Dendritic cell treated with granulocyte-macrophage colony-stimulating factor and Interleukin-4, amounts not matched to agents 40 ng/mL and 50 ng/mL, for 4 days (primary cell): ENCODE results near the gene FANCI.

Experiments used
- H3K27ac Mint-ChIP-seq: one replicate; pipeline ENCODE4 v1.8.0; 2022; ENCODE audit warnings: mild to moderate bottlenecking, mixed read lengths
- H3K27me3 Mint-ChIP-seq: one replicate; pipeline ENCODE4 v1.8.0; 2022; ENCODE audit warnings: mild to moderate bottlenecking, mixed read lengths
- H3K36me3 Mint-ChIP-seq: one replicate; pipeline ENCODE4 v1.8.0; 2022; ENCODE audit warnings: low read depth, mixed read lengths
- H3K4me1 Mint-ChIP-seq: one replicate; pipeline ENCODE4 v1.8.0; 2022; ENCODE audit warnings: low read depth, mixed read lengths
- H3K4me3 Mint-ChIP-seq: one replicate; pipeline ENCODE4 v1.8.0; 2022; ENCODE audit warnings: mild to moderate bottlenecking, moderate library complexity, mixed read lengths
- H3K9me3 Mint-ChIP-seq: one replicate; pipeline ENCODE4 v1.8.0; 2022; ENCODE audit warnings: mixed read lengths
- intact Hi-C: fragments of 100-400 bp; cut with micrococcal nuclease; formaldehyde crosslinking; loops from one replicate; pipeline ENCODE4 v1.15.0; 2022

FANCI gene

DNA sequence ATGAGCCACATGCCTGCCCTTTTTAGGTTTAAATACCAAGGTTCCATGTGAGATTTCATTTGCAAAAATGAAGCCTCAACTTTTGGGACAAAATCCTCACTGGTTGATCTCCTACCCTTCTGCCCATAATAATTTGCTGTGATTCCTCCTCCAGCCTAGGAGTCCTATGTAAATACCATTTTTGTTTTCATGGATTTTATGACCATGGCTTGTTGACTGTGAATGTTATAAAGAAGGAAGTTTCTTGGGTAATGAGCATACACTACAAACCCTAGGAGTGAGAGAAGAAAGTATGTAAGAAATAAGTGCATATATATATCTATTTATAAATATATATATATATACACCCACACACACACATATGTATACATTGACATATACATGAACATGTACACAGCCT is 35.5 kb upstream of the FANCI start:
- H3K4me3 Mint-ChIP-seq, result no peak overlapping the region

DNA sequence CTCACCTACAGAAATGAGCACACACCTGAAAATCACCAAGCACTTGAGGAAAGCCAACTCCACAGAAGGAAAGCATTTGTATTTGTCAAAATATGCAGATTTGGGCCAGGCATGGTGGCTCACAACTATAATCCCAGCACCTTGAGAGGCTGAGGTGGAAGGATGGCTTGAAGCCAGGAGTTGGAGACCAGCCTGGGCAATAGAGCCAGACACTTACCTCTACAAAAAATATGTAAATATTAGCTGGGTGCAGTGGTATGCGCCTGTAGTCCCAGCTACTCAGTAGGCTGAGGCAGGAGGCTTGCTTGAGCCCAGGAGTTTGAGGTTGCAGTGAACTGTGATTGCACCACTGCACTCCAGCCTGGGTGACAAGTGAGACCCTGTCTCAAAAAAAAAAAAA is 34.7 kb upstream of the FANCI start:
- Mint-ChIP-seq H3K27me3 (peaks cover 2% of the 10 kb centered on the region), H3K4me1 (peaks cover 6% of the 10 kb centered on the region), H3K4me3 (no peak overlapping the region), H3K27ac (no peak overlapping the region), H3K36me3 (no peaks in the 10 kb centered on the region), H3K9me3 (no peaks in the 10 kb centered on the region)
- intact Hi-C loops, result loop anchor here (5.0 kb wide), 2 partner anchors 93 to 148 kb away; no protein-coding TSS in a partner anchor

More for the DNA sequence above, 35.5 kb upstream of the FANCI start:
- Mint-ChIP-seq H3K4me1 (peaks cover 13% of the 10 kb centered on the region), H3K27ac (no peak overlapping the region), H3K9me3 (no peaks in the 10 kb centered on the region), H3K36me3 (no peaks in the 10 kb centered on the region), H3K27me3 (peaks cover 2% of the 10 kb centered on the region)
- intact Hi-C loops, result loop anchor here (5.0 kb wide), 2 partner anchors 94 to 149 kb away; no protein-coding TSS in a partner anchor

DNA sequence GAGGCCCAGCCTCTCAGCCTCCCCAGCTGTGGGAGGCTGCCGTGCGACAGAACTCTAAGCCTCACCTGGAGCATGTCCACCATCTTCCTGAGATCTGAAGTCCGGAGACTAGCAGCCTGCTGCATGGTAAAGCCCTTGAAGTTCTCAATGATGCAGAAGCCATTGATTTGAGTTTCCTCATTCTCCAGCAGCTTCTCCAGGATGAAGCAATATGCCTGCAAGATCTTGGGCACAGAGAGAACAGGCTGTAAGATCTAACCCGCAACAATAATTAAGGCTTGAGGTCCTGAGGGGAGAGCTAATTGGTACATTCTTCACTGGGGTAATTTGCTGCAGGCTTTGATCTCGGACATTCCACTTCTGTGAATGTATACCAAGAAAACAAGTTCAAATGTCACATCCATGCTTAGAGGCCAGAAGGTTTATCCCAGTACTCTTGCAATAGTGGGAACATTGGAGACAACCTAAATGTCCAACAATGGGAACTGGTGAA is 32.1 kb upstream of the FANCI start:
- no peaks in the 10 kb centered on the region for H3K36me3 Mint-ChIP-seq
- no peak overlapping the region for H3K4me3 Mint-ChIP-seq
- no peaks in the 10 kb centered on the region for H3K9me3 Mint-ChIP-seq
- H3K27ac Mint-ChIP-seq, result no peak overlapping the region
- H3K27me3 Mint-ChIP-seq, result peaks cover 2% of the 10 kb centered on the region
- peaks cover 5% of the 10 kb centered on the region for H3K4me1 Mint-ChIP-seq
- intact Hi-C loops, result no loop called here

DNA sequence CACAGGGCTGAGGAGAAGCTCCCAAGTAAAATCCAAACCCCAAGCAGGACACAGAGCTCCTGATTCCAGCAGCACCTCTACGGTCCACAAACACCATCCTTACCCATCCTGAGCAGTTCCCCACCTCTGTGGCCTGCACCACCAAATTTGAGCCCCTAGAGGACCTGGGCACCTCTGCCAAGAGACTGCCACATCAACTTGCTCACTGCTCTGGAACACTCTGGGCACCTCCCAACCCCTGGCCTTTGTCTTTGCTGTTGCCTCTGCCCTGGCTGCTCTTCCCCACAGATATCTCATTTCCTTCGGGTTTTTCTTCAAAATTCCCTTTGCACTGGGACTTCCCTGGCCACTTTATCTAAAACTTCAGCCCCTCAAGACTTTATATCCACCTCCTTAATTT is 28.2 kb upstream of the FANCI start:
- Mint-ChIP-seq H3K27ac (no peak overlapping the region), H3K36me3 (no peaks in the 10 kb centered on the region), H3K4me1 (no peaks in the 10 kb centered on the region), H3K4me3 (no peak overlapping the region), H3K9me3 (no peaks in the 10 kb centered on the region), H3K27me3 (no peaks in the 10 kb centered on the region)
- intact Hi-C loops, result no loop called here

DNA sequence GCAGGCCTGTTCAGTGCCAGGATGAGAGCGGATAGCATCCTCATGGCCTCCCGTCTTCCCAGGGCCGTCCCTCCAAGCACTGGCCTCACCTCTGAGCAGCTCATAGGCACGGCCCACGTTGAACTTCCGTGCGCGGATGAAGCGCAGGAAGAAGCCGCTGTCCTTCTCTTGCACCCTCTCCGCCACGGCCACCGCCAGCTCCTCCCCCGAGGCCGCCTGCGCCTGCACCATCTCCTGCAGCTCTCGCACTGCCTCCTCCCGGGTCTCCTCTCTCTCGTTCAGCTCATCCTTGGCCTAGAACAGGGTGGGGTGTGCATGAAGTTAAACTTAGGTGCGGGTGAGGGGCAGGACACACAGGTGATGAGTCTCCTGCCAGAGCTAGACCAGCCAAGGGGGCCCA is 26.7 kb upstream of the FANCI start:
- no peaks in the 10 kb centered on the region for H3K9me3 Mint-ChIP-seq
- H3K4me3 Mint-ChIP-seq, result no peak overlapping the region
- no peaks in the 10 kb centered on the region for H3K36me3 Mint-ChIP-seq
- H3K27me3 Mint-ChIP-seq, result no peaks in the 10 kb centered on the region
- no peaks in the 10 kb centered on the region for H3K4me1 Mint-ChIP-seq
- intact Hi-C loops, result no loop called here
- H3K27ac Mint-ChIP-seq, result no peak overlapping the region

DNA sequence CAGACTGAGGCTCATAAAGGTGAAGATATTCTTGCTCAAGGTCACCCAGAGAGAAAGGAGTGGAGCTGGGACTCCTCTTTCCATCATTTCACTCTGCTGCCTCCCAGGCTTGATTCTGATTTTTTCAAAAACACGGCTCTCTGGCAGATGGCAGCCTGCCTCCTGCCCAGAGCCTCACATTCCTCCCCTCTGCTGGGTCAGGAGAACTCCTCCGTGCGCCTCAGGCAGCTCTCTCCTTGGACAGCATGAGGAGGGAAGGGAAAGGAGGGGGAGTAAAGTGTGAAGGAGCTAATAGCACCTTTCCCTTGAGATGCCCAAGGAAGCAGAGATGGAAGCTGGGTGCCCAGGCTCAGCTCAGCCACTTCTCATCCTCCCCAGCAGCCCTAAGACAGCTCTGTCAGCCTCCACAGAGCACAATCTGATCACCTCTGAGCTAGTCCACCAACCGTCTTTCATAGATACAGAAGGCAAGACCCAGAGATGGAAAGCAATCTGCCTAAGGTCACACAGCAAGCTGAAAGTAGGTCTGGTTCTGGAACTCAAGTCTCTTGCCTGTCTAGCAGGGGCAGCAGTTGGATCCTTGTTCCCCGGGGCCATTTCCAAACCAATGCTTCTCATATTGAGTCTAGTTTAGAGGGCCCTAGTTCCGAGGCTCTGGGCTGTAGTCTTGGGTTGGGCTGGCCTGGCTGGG is 25.9 kb upstream of the FANCI start:
- no peaks in the 10 kb centered on the region for H3K36me3 Mint-ChIP-seq
- H3K4me3 Mint-ChIP-seq, result no peak overlapping the region
- intact Hi-C loops, result no loop called here
- no peaks in the 10 kb centered on the region for H3K4me1 Mint-ChIP-seq
- H3K9me3 Mint-ChIP-seq, result no peaks in the 10 kb centered on the region
- no peaks in the 10 kb centered on the region for H3K27me3 Mint-ChIP-seq
- no peak overlapping the region for H3K27ac Mint-ChIP-seq

DNA sequence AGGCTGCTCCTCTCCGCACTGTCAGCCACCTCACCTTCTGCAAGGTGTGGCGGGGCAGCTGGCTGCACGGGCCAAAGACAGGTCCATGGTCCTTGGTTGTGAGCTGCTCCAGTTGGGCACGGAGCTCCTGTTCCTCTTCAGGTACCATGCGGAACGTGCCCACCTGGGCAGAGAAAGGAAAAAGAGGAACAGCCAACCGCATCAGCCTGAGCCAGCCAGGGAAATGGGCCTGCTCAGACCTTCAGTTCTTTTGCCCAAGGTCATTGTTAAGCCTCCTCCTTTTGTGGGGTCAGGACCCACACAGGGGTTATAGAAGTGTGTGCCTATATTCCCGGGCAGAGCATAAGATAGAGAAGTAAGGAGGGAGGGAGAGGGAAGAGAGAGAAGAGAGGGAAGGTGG is 25.2 kb upstream of the FANCI start:
- H3K4me1 Mint-ChIP-seq, result no peaks in the 10 kb centered on the region
- intact Hi-C loops, result no loop called here
- H3K27ac Mint-ChIP-seq, result no peak overlapping the region

DNA sequence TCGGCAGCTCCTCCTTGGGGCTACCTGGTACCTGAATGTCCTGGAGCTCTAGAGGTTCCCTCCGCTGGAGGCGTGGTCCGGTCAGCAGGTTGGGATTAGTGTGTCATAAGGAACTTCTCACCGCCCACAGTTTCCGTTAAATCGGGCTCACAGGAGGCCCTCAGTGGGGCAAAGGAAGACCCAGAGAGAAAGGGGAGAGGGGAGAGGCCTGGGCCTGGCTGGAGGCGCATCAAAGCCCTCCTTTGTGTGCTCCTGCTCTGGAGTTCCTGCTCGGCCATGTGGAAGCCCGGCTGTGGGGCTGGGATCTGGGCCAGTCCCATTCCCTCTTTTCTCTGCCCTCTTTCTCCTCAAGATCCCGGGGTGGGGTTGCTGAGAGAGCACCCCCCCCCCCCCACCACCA is 22.2 kb upstream of the FANCI start, which contains the start of gene RLBP1:
RLBP1 (minus strand) TSS at position 37 of the 400 bp plus-strand sequence. CDS start 2,604 bp downstream, outside the sequence.
- H3K9me3 Mint-ChIP-seq, result no peaks in the 10 kb centered on the region
- intact Hi-C loops, result no loop called here
- H3K27ac Mint-ChIP-seq, result no peak within 1 kb of the TSS
- H3K4me3 Mint-ChIP-seq, result no peak within 1 kb of the TSS
- no peaks in the 10 kb centered on the region for H3K36me3 Mint-ChIP-seq
- H3K4me1 Mint-ChIP-seq, result no peaks in the 10 kb centered on the region
- no peaks in the 10 kb centered on the region for H3K27me3 Mint-ChIP-seq

More for the DNA sequence above, 25.2 kb upstream of the FANCI start:
- Mint-ChIP-seq H3K27me3 (no peaks in the 10 kb centered on the region), H3K9me3 (no peaks in the 10 kb centered on the region), H3K4me3 (no peak overlapping the region), H3K36me3 (no peaks in the 10 kb centered on the region)

DNA sequence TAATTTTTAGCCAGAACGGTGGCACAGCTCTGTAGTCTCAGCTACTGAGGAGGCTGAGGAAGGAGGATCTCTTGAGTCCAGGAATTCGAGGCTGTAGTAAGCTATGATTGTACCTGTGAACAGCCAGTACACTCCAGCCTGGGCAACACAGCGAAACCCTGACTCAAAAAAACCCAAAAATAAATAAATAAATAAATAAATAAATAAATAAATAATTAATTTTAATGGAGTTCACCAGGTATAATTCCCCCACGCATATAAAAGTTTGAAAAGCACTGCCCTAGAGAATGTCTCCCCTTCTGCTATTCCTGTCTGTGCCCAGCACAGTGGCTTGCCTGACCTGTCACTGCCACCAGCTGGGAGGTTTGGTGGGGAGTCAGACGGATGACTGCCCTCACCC is 18.2 kb upstream of the FANCI start:
- intact Hi-C loops, result no loop called here

DNA sequence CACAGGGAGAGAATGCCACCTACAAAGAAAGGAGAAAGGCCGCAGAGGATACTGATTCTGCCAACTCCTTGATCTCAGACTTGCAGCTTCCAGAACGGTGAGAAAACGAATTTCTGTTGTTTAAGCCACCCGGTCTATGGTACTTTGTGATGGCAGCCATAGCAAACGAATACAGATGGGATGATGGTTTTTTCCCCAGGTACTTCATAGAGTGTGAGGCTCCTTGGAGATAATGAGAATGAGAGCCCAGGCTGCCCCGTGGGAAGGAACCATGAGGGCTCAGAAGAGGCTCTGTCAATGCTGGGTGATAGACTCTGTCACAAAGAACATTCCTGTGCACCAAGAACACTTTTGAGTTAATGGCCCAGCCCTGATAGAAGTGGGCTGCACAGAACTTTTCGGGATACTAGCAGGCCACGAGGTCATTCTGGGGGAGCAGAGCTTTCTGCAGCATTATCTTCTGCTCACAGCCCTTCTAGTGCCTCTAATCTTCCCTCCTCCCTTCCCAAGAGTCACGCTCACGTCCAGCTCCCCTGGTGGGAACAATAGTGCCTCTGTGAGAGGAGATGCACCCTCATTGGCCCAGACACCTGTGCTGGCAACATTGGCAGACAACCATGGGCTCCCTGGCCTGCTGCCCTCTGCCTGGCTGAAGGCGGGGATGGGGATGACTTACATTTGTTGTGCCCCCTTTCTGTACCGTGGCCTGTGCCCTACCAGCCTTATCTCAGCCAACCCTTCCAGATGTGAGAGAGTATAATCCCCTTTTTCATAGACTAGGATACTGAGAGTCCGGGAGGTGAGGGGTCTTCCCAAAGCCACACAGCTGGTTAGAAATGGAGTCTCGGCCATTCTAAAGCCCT is 17.2 kb upstream of the FANCI start:
- Mint-ChIP-seq H3K36me3 (no peaks in the 10 kb centered on the region), H3K9me3 (no peaks in the 10 kb centered on the region), H3K4me1 (no peaks in the 10 kb centered on the region), H3K27me3 (peaks cover 4% of the 10 kb centered on the region), H3K4me3 (no peak overlapping the region), H3K27ac (no peak overlapping the region)
- intact Hi-C loops, result no loop called here

More for the DNA sequence above, 18.2 kb upstream of the FANCI start:
- peaks cover 4% of the 10 kb centered on the region for H3K27me3 Mint-ChIP-seq
- no peaks in the 10 kb centered on the region for H3K4me1 Mint-ChIP-seq
- H3K4me3 Mint-ChIP-seq, result no peak overlapping the region
- no peaks in the 10 kb centered on the region for H3K36me3 Mint-ChIP-seq
- H3K27ac Mint-ChIP-seq, result no peak overlapping the region
- no peaks in the 10 kb centered on the region for H3K9me3 Mint-ChIP-seq

DNA sequence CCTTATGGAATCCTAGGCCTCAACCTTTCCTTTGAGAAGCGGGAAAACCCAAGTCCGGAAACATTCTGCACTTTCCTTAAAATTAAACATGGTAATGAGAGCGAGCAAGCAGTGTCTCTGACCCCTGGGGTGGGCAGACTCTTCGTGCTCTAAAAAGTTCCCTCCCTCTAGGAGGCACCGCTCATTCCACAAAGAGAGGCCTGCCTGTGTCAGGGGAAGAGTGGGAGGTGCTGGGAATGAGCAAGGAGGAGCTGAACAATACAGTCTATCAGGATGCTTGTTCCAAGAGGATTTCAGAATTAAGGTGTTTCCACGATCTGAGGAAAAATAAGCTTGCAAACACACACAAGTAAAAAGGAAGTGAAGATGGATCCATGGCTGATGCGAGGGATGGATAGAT is 16.4 kb upstream of the FANCI start:
- H3K4me3 Mint-ChIP-seq, result no peak overlapping the region
- intact Hi-C loops, result no loop called here

DNA sequence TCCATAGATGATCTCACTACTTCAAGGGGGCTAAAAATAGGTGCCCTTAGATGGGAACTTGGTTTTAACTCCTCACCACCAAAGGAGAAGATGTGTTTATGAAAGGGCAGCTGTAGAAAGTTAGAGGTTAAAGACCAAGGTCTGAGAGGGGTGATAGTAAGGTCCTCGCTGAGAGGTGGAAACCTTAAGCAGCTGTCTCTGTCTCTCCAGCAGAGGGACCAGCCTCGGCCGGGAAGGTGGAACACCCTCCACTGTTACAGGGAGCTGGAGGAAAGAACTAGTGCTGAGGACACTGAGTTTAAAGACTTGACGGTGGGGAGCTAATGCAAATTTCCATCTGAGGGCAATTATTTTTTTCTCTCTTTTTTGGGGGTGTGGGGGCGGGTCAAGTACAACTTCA is 13.5 kb upstream of the FANCI start:
- no peaks in the 10 kb centered on the region for H3K4me1 Mint-ChIP-seq
- H3K27ac Mint-ChIP-seq, result no peak overlapping the region
- H3K36me3 Mint-ChIP-seq, result no peaks in the 10 kb centered on the region
- H3K4me3 Mint-ChIP-seq, result no peak overlapping the region
- intact Hi-C loops, result no loop called here
- H3K9me3 Mint-ChIP-seq, result no peaks in the 10 kb centered on the region
- H3K27me3 Mint-ChIP-seq, result peaks cover 13% of the 10 kb centered on the region

More for the DNA sequence above, 16.4 kb upstream of the FANCI start:
- H3K4me1 Mint-ChIP-seq, result no peaks in the 10 kb centered on the region
- H3K36me3 Mint-ChIP-seq, result no peaks in the 10 kb centered on the region
- H3K27me3 Mint-ChIP-seq, result peaks cover 6% of the 10 kb centered on the region
- H3K9me3 Mint-ChIP-seq, result no peaks in the 10 kb centered on the region
- no peak overlapping the region for H3K27ac Mint-ChIP-seq

DNA sequence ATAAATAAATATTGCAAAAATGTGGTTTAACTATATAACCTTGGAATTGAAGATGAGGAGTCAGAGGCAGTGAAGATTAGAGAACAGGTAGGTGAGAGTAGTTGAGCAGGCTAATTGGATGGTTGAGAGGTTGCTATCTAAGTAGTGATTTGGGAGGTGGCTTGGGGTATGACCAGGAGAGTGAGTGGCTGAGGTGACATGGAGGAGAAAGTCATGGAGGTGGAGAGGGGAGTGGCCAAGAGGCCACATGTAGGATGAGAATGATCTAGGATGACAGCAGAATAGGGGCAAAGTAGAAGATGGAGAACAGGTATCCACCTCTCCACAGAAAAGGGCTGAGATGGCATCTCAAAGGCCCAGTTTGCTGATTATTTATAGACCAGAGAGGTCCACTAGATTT is 11.9 kb upstream of the FANCI start:
- Mint-ChIP-seq H3K4me1 (no peaks in the 10 kb centered on the region), H3K9me3 (no peaks in the 10 kb centered on the region), H3K27ac (no peak overlapping the region), H3K36me3 (no peaks in the 10 kb centered on the region), H3K4me3 (no peak overlapping the region), H3K27me3 (peaks cover 14% of the 10 kb centered on the region)
- intact Hi-C loops, result no loop called here
